HFFc6 (cell line): Measurements from ENCODE around the gene SCG5. TPM values are rescaled to one million over a fixed set of nuclear protein-coding genes. Genes with fewer than 3 reads are reported as not detected.

Source experiments
- DNase-seq: peaks from one replicate; pipeline ENCODE4 v3.0.0-alpha.2; 2018
- H3K27ac Mint-ChIP-seq: 2 replicates; pipeline ENCODE4 v1.8.0; 2020; ENCODE audit warnings: mild to moderate bottlenecking, mixed read lengths
- H3K27me3 Mint-ChIP-seq: 2 replicates; pipeline ENCODE4 v1.8.0; 2021; ENCODE audit warnings: mild to moderate bottlenecking, moderate library complexity, mixed read lengths; ENCODE audit not compliant: insufficient read depth
- H3K36me3 Mint-ChIP-seq: 2 replicates; pipeline ENCODE4 v1.8.0; 2021; ENCODE audit warnings: low read depth, mixed read lengths
- H3K4me1 Mint-ChIP-seq: 2 replicates; pipeline ENCODE4 v1.8.0; 2020; ENCODE audit warnings: low read depth, mixed read lengths
- H3K4me3 Mint-ChIP-seq: 2 replicates; pipeline ENCODE4 v1.8.0; 2020; ENCODE audit warnings: mild to moderate bottlenecking, moderate library complexity, mixed read lengths
- H3K9me3 Mint-ChIP-seq: 2 replicates; pipeline ENCODE4 v1.8.0; 2020; ENCODE audit warnings: mild to moderate bottlenecking, mixed read lengths
- CTCF ChIP-seq: fragments of 200-600 bp; sonication (generic); IDR thresholded peaks from 2 replicates; pipeline ENCODE4 v1.5.0; 2021; ENCODE audit warnings: antibody characterized with exemption, mild to moderate bottlenecking
- total RNA-seq, 6 experiments: library from RNA; stranded (reverse); fragmentation: NEBNext Ultra II Directional; extraction: Animal tissue kit (Norgen Biotek cat#: 25700); gene quantifications; 2 replicates in 1 of 6; 3 replicates in 5 of 6; pipeline ENCODE4 v1.2.3, GENCODE V29; 2021

Gene SCG5
- total RNA-seq, 6 experiments from 2014 or later = 2.6 to 5.5 (median 3.5) TPM

GRCh38 chr15:32739522-32740063 is 98.1 kb downstream of the SCG5 start:
- Mint-ChIP-seq H3K4me3 (peak overlapping the region; percentile 12), H3K4me1 (peaks cover 77% of the 10 kb centered on the region), H3K36me3 (peaks cover 68% of the 10 kb centered on the region), H3K9me3 (peaks cover 47% of the 10 kb centered on the region), H3K27me3 (peaks cover 78% of the 10 kb centered on the region), H3K27ac (peak overlapping the region; percentile 74)
- no peak for TF ChIP-seq CTCF
- no peak for DNase-seq

GRCh38 chr15:32743411-32744140 is 102.1 kb downstream of the SCG5 start:
- H3K9me3 Mint-ChIP-seq = peaks cover 52% of the 10 kb centered on the region
- peaks cover 44% of the 10 kb centered on the region for H3K27me3 Mint-ChIP-seq
- DNase-seq = peak; percentile 52
- H3K27ac Mint-ChIP-seq = peak overlapping the region; percentile 51
- H3K36me3 Mint-ChIP-seq = peaks cover 85% of the 10 kb centered on the region
- no peak; the same call in 1 of the 2 replicates for TF ChIP-seq CTCF
- peaks cover 88% of the 10 kb centered on the region for H3K4me1 Mint-ChIP-seq
- H3K4me3 Mint-ChIP-seq = peak overlapping the region; percentile 5; the same call in 1 of the 2 replicates

- H3K9me3 Mint-ChIP-seq = peaks cover 30% of the 10 kb centered on the region
- peaks cover 66% of the 10 kb centered on the region for H3K4me1 Mint-ChIP-seq
- H3K4me3 Mint-ChIP-seq = peak overlapping the region; percentile 14
- peak overlapping the region; percentile 92 for H3K27ac Mint-ChIP-seq
- peaks cover 78% of the 10 kb centered on the region for H3K36me3 Mint-ChIP-seq
- H3K27me3 Mint-ChIP-seq = peaks cover 16% of the 10 kb centered on the region
- DNase-seq = no peak
- no peak for TF ChIP-seq CTCF
Measured at GRCh38 chr15:32746116-32746857, 104.8 kb downstream of the SCG5 start.

Other genes with a start within 250 kb of the SCG5 start
- gene GOLGA8K, start 238.4 kb upstream of the SCG5 start, total RNA-seq = not detected
- gene GOLGA8O, start 186.1 kb upstream of the SCG5 start, total RNA-seq = under 1 TPM in 2 of 6 experiments, not detected in 4; 0.17 to 0.43 TPM
- 1 to 10 TPM in 1 of 6 experiments, under 1 TPM in 5; 0.37 to 1.4 (median 0.51) TPM for gene GOLGA8N, start 48.3 kb upstream of the SCG5 start, total RNA-seq
- gene ARHGAP11A, start 26.2 kb upstream of the SCG5 start, total RNA-seq = 10 to 100 TPM; 24.9 to 95.0 (median 74.6) TPM
- 1,000 to 10,000 TPM; 2,146 to 4,099 (median 3,549) TPM for gene GREM1, start 76.3 kb downstream of the SCG5 start, total RNA-seq